GM21576 (cell line): ENCODE results near the gene HRH4.
A peak's percentile ranks its signal among the peaks of the same experiment; 100 is the strongest.

Experiments
- ATAC-seq: cut with Tn5 transposase; IDR thresholded peaks from one replicate; pipeline ENCODE4 v1.9.1; 2021; ENCODE audit warnings: mild to moderate bottlenecking, moderate library complexity; ENCODE audit not compliant: unreplicated experiment

Gene HRH4

GRCh38 chr18:24460388-24460787, at the start of gene HRH4:
Gene HRH4 (plus strand): TSS chr18:24460637. CDS start chr18:24460729, 92 bp downstream.
- no peak for ATAC-seq

GRCh38 chr18:24413148-24413547, 47.3 kb upstream of the HRH4 start:
- ATAC-seq: no peak

DNA sequence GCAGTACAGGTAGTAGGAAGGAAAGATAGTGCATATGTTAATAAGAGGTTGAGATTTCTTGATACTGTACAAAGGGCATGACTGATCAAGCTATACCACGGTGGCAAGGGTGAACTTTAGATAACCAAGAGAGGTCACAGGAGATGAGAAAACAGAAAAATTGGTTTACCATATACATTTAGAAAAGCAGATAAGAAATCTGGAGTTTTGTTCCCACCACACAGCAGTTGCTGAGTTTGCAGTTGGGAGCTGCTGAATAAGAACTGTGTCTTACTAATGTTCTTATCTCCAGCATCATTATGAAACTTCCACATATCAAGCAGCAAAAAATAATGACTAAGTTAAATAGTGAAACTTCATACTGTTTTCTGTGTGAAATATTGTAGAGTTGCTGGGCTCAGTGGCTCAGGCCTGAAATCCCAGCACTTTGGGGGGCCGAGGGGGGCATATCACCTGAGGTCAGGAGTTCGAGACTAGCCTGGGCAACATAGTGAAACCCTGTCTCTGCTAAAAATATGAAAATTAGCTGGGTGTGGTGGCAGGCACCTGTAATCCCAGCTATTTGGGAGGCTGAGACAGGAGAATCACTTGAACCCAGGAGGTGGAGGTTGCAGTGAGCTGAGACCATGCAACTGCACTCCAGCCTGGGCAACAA, 46.0 kb upstream of the HRH4 start:
- ATAC-seq: peak; percentile 53

- no peak for ATAC-seq
Measured at GRCh38 chr18:24417480-24417879, 43.0 kb upstream of the HRH4 start.

DNA sequence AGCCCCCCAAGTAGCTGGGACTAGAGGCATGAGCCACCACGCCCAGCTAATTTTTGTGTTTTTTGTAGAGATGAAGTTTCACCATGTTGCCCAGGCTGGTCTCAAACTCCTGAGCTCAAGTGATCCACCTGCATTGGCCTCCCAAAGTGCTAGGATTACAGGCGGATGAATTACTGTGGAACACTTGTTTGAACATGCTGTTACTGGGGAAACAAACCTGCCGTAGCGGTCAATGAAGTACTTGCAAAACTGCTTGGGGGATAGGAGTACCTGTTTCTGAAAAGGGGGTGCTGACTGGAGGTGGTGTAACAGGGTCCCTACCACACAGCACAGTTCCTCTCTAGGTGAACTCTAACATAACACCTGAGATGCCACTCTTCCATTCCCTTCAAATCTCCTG, 39.9 kb upstream of the HRH4 start:
- ATAC-seq: no peak

GRCh38 chr18:24421831-24422230, 38.6 kb upstream of the HRH4 start:
- ATAC-seq: no peak

DNA sequence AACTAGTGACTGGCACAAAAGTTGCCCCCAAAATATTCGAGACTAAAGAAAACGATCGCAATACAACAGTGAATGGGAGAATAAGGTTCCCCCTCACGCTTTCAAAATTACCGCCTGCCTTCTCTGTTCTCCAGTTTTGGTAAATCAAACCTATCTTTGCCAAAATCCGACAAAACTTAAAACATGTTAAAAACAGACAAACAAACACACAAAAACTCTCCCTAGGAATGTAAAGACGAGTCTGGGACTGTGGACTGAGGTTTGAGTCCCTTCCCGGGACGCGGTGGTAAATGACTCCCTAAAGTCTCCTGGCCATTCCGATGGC, 34.4 kb upstream of the HRH4 start:
- ATAC-seq: no peak

- peak; percentile 87 for ATAC-seq
Measured at GRCh38 chr18:24426398-24427294, 33.8 kb upstream of the HRH4 start, which contains the start of gene IMPACT. Gene IMPACT (plus strand): TSS chr18:24426670. CDS start chr18:24426757, 87 bp downstream.

DNA sequence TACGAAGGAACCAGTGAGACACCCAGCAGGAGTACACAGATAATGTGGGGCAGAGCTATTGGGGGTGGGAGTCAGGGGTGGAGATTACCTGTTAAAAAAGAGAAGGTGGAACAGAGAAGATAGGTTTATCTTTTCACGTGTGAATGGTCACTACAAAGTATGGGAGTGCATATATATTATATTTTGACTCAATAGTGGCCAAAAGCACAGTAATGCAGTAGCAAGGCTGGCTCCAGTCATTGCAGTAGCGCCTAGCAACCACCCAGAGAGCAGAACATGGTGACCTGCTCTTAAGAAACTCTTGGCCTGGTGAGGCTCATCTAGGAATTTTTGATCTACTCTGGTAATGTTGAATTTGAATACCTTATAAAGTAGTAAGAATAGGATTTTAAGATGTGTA, 33.0 kb upstream of the HRH4 start:
- no peak for ATAC-seq

DNA sequence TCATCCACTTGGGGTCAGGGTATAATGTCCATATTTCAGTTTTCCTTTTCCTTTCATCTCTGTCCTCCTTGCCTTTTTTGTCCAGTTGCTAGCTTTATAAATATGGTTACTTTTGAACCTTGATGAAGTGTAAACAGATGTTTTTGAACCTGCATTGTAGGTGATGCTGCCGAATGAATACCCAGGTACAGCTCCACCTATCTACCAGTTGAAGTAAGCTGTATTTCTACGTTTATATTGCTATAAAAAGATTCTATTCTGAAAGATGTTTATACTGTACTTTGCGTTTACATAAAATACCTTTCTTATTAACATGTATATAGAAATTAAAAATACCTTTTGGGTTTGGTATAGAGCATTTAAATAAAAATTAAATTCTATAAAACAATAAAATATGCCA, 31.7 kb upstream of the HRH4 start:
- no peak for ATAC-seq

DNA sequence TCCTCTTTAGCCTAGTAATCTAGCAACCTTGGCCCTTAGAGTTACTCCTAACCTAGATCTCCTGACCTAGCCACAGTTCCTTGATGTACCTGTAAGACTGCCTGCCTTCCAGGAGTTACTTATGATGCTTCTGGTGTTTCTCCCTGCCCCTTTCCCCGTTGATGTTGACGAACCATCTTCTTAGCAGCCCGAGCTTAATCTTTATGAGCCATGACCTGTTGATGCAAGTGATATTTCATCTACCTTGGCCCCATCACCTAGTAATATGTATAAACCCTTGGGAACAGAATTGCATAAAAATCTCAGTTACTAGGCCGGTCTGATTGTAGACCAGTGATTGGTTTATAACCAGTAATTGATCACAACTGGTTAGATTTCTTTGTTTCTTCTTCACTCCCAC, 31.2 kb upstream of the HRH4 start:
- no peak for ATAC-seq

DNA sequence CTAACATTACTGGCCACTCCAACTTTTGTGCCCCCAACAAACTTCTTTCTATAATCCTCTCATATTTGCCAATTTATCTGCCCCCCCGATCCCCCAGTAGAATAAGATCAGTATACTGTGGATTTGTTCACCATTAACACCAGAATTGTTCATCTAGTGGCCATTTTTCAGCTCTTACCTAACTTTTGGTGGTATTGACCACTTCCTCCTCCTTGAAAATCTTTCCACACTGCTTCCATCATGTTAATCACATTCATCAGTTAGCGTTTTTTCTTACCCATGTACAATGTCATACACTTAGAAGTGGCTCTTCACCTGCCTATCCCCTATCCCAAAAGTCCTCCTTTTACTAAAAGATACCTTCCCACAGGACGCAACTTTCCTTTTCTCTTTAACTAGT, 27.8 kb upstream of the HRH4 start:
- no peak for ATAC-seq

DNA sequence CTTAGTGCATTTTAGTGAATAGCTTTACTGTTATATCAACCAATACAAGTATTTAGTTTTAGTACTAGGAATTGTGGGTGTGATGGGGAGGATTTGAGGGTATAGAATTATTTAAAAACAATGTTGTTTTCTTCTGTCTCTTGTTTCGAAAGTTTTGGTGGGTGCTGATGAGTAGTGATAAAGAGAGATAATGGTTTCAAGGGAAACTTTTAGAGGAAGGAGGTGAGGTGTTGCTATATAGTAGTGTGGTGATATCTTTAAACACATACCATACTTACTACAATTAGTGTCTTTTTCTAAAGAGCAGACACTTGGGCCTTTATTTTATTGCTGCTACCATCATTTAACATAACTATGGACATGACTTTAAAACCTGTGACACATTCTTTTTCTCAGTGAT, 23.5 kb upstream of the HRH4 start:
- no peak for ATAC-seq

- peak; percentile 71 for ATAC-seq
Measured at GRCh38 chr18:24443870-24444269, 16.6 kb upstream of the HRH4 start.

- ATAC-seq: peak; percentile 66
Measured at GRCh38 chr18:24446453-24446852, 14.0 kb upstream of the HRH4 start.

GRCh38 chr18:24446953-24447538, 13.4 kb upstream of the HRH4 start:
- no peak for ATAC-seq

- no peak for ATAC-seq
Measured at GRCh38 chr18:24447961-24448360, 12.5 kb upstream of the HRH4 start.

- ATAC-seq: peak; percentile 79
Measured at GRCh38 chr18:24456549-24456948, 3.9 kb upstream of the HRH4 start.

GRCh38 chr18:24459772-24460171, 665 bp upstream of the HRH4 start:
- no peak for ATAC-seq

- ATAC-seq: no peak
Measured at GRCh38 chr18:24461996-24462395, 1.6 kb downstream of the HRH4 start.

- no peak for ATAC-seq
Measured at GRCh38 chr18:24462838-24463775, 2.7 kb downstream of the HRH4 start.
